ENCODE data around the gene PAPPA.

GRCh38 chr9:116141864-116142561 lies 11.6 kb upstream of the PAPPA start:
- no peak for TF ChIP-seq CTCF (IDR thresholded peaks at IDR 0.05)
- TF ChIP-seq POLR2A (IDR thresholded peaks at IDR 0.05), result no peak

All from uterus (tissue), 2 donors.